Liver (tissue), 9 donors: ENCODE results near the gene HEBP2. TPM values are rescaled to one million over a fixed set of nuclear protein-coding genes. Genes with fewer than 3 reads are reported as not detected.

Experiments
- DNase-seq: peaks from one replicate; pipeline ENCODE4 v3.0.0-alpha.2; 2017; ENCODE audit warnings: low spot score
- H3K27ac ChIP-seq, 2 donors: one replicate each; pipeline ENCODE4 v1.7.0; 2013; ENCODE audit warnings: inconsistent platforms in 2 of 2, low read length in 2 of 2, control low read depth in 1 of 2, low read depth in 1 of 2, mild to moderate bottlenecking in 1 of 2
- H3K27me3 ChIP-seq, 4 donors: one replicate each; pipeline versions ENCODE4 v1.6.1 to v1.7.0; 2013; ENCODE audit warnings: low read length in 3 of 4, inconsistent platforms in 1 of 4, mild to moderate bottlenecking in 1 of 4, moderate library complexity in 1 of 4; ENCODE audit not compliant: control insufficient read depth in 4 of 4, insufficient read depth in 4 of 4
- H3K36me3 ChIP-seq, 4 donors: one replicate each; pipeline versions ENCODE4 v1.6.1 to v1.7.0; 2013; ENCODE audit warnings: low read length in 3 of 4, mild to moderate bottlenecking in 3 of 4, low read depth in 1 of 4, moderate library complexity in 1 of 4; ENCODE audit not compliant: control insufficient read depth in 4 of 4, insufficient read depth in 3 of 4
- H3K4me1 ChIP-seq, 4 donors: one replicate each; pipeline versions ENCODE4 v1.6.1 to v1.7.0; 2013; ENCODE audit warnings: low read length in 3 of 4, mild to moderate bottlenecking in 3 of 4, moderate library complexity in 1 of 4; ENCODE audit not compliant: control insufficient read depth in 4 of 4, insufficient read depth in 4 of 4
- H3K4me3 ChIP-seq, 3 donors: one replicate each; pipeline versions ENCODE4 v1.6.1 to v1.7.0; 2013; ENCODE audit warnings: low read length in 3 of 3, control low read depth in 1 of 3, low read depth in 1 of 3, mild to moderate bottlenecking in 1 of 3
- H3K9ac ChIP-seq, 2 donors: one replicate each; pipeline ENCODE4 v1.7.0; 2013; ENCODE audit warnings: low read length in 2 of 2, mild to moderate bottlenecking in 2 of 2, moderate library complexity in 2 of 2, control low read depth in 1 of 2, low read depth in 1 of 2
- H3K9me3 ChIP-seq, 4 donors: one replicate each; pipeline versions ENCODE4 v1.6.1 to v1.7.0; 2013; ENCODE audit warnings: low read length in 3 of 4; ENCODE audit not compliant: control insufficient read depth in 4 of 4
- CTCF ChIP-seq: fragments of 150-350 bp; IDR thresholded peaks from 2 replicates; pipeline ENCODE4 v1.5.1; 2017; ENCODE audit warnings: improper control_type of control experiment, low read depth, low read length; ENCODE audit not compliant: missing input control
- EGR1 ChIP-seq, 2 donors: IDR thresholded peaks; 2 replicates each; pipeline ENCODE4 v1.6.1; 2016 to 2018; ENCODE audit warnings: antibody characterized with exemption in 2 of 2, low read depth in 2 of 2
- FOXA1 ChIP-seq: IDR thresholded peaks from 2 replicates; pipeline ENCODE4 v1.6.1; 2016; ENCODE audit warnings: antibody characterized with exemption
- FOXA2 ChIP-seq: IDR thresholded peaks from 2 replicates; pipeline ENCODE4 v1.6.1; 2016; ENCODE audit warnings: antibody characterized with exemption
- GABPA ChIP-seq, 2 donors: IDR thresholded peaks in 1 of 2; conservative IDR thresholded peaks in 1 of 2; 2 replicates each; pipeline ENCODE4 v1.6.1; 2016; ENCODE audit warnings: antibody characterized with exemption in 2 of 2, mild to moderate bottlenecking in 1 of 2, moderate library complexity in 1 of 2
- HNF4A ChIP-seq, 2 donors: conservative IDR thresholded peaks; 2 replicates each; pipeline ENCODE4 v1.6.1; 2016; ENCODE audit warnings: antibody characterized with exemption in 2 of 2, mild to moderate bottlenecking in 2 of 2
- HNF4G ChIP-seq: IDR thresholded peaks from 2 replicates; pipeline ENCODE4 v1.6.1; 2016; ENCODE audit warnings: antibody characterized with exemption
- JUND ChIP-seq, 2 donors: IDR thresholded peaks; 2 replicates each; pipeline ENCODE4 v1.6.1; 2016; ENCODE audit warnings: antibody characterized with exemption in 2 of 2
- NR2F2 ChIP-seq: IDR thresholded peaks from 2 replicates; pipeline ENCODE4 v1.6.1; 2016; ENCODE audit warnings: antibody characterized with exemption
- RAD21 ChIP-seq, 2 donors: IDR thresholded peaks; 2 replicates each; pipeline ENCODE4 v1.6.1; 2016; ENCODE audit warnings: antibody characterized with exemption in 2 of 2, mild to moderate bottlenecking in 2 of 2
- RXRA ChIP-seq, 2 donors: IDR thresholded peaks; 2 replicates each; pipeline ENCODE4 v1.6.1; 2017 to 2018; ENCODE audit warnings: antibody characterized with exemption in 2 of 2, mild to moderate bottlenecking in 1 of 2
- SP1 ChIP-seq: IDR thresholded peaks from 2 replicates; pipeline ENCODE4 v1.6.1; 2018; ENCODE audit warnings: antibody characterized with exemption, mild to moderate bottlenecking
- TAF1 ChIP-seq: conservative IDR thresholded peaks from 2 replicates; pipeline ENCODE4 v1.6.1; 2016; ENCODE audit warnings: antibody characterized with exemption, mild to moderate bottlenecking
- YY1 ChIP-seq: IDR thresholded peaks from 2 replicates; pipeline ENCODE4 v1.6.1; 2016; ENCODE audit warnings: antibody characterized with exemption, mild to moderate bottlenecking
- WGBS: extraction: QIAGEN DNeasy Blood & Tissue Kit; methylation state at CpG from one replicate; pipeline ENCODE4 v1.1.7; 2013; 5-methylcytosine and 5-hydroxymethylcytosine counted together
- polyA plus RNA-seq, 2 donors: library from polyadenylated mRNA; stranded (reverse) in 1 of 2; unstranded in 1 of 2; fragments of 200-250 nt in 1 of 2; fragments of >200 nt in 1 of 2; fragmentation: Nextera tagmentation in 1 of 2; extraction: Ambion mirVana in 1 of 2; gene quantifications; one replicate each; pipeline versions ENCODE4 v1.2.1 to v1.2.3, GENCODE V29; 2013 to 2015
- total RNA-seq, 2 donors: library from RNA; depleted of rRNA; stranded (reverse); fragments of >200 nt; gene quantifications; one replicate each; pipeline ENCODE4 v1.2.3, GENCODE V29; 2014
- TF ChIP-seq, protein P1 (sequence below): IDR thresholded peaks from 2 replicates; pipeline ENCODE4 v1.6.1; 2016; ENCODE audit warnings: antibody characterized with exemption, mild to moderate bottlenecking
- TF ChIP-seq, protein P2 (sequence below): IDR thresholded peaks from 2 replicates; pipeline ENCODE4 v1.6.1; 2016; ENCODE audit warnings: antibody characterized with exemption
- TF ChIP-seq, protein P3 (sequence below): IDR thresholded peaks from 2 replicates; pipeline ENCODE4 v1.6.1; 2016; ENCODE audit warnings: antibody characterized with exemption
- TF ChIP-seq, protein P4 (sequence below): IDR thresholded peaks from 2 replicates; pipeline ENCODE4 v1.6.1; 2016; ENCODE audit warnings: antibody characterized with exemption
- donor health status: healthy.
- donor health status: healthy.
- donor health status: healthy.
- donor health status: healthy.
- donor health status: healthy.

The HEBP2 gene
- total and polyA plus RNA-seq, 4 donors: 5.6 to 58.0 (median 16.8) TPM

GRCh38 chr6:138374815-138375214, 29.2 kb upstream of the HEBP2 start:
- Histone ChIP-seq H3K4me1 (peaks cover 7 to 29% (median 19%) of the 10 kb centered on the region in 4 donors), H3K27ac (no peak overlapping the region), H3K4me3 (no peak overlapping the region), H3K27me3 (no peaks in the 10 kb centered on the region), H3K36me3 (no peaks in the 10 kb centered on the region), H3K9ac (no peak overlapping the region), H3K9me3 (no peaks in the 10 kb centered on the region)
- DNase-seq: no peak
- 95% methylated on average over 2 of the region's 2 CpGs for whole genome bisulfite sequencing
- TF ChIP-seq YY1 (no peak), NR2F2 (no peak), RAD21 (IDR thresholded peaks at IDR 0.05) (no peak), RXRA (IDR thresholded peaks at IDR 0.05) (no peak), SP1 (no peak), FOXA2 (no peak), JUND (IDR thresholded peaks at IDR 0.05) (no peak)

- Histone ChIP-seq H3K27ac (no peak overlapping the region), H3K4me1 (peaks cover 7 to 24% (median 14%) of the 10 kb centered on the region in 4 donors), H3K9ac (no peak overlapping the region), H3K27me3 (no peaks in the 10 kb centered on the region), H3K4me3 (no peak overlapping the region), H3K36me3 (no peaks in the 10 kb centered on the region), H3K9me3 (no peaks in the 10 kb centered on the region)
- no peak for TF ChIP-seq RAD21 (IDR thresholded peaks at IDR 0.05)
- TF ChIP-seq EGR1 (IDR thresholded peaks at IDR 0.05; ENCODE audit: low read depth in 2 of 2): no peak
- no peak for TF ChIP-seq HNF4G
- no peak for TF ChIP-seq FOXA2
- TF ChIP-seq SP1: no peak
- TF ChIP-seq GABPA (IDR thresholded peaks at IDR 0.05 in 1 of 2, conservative IDR thresholded peaks at IDR 0.05 in 1 of 2): no peak
- TF ChIP-seq, protein P1, sequence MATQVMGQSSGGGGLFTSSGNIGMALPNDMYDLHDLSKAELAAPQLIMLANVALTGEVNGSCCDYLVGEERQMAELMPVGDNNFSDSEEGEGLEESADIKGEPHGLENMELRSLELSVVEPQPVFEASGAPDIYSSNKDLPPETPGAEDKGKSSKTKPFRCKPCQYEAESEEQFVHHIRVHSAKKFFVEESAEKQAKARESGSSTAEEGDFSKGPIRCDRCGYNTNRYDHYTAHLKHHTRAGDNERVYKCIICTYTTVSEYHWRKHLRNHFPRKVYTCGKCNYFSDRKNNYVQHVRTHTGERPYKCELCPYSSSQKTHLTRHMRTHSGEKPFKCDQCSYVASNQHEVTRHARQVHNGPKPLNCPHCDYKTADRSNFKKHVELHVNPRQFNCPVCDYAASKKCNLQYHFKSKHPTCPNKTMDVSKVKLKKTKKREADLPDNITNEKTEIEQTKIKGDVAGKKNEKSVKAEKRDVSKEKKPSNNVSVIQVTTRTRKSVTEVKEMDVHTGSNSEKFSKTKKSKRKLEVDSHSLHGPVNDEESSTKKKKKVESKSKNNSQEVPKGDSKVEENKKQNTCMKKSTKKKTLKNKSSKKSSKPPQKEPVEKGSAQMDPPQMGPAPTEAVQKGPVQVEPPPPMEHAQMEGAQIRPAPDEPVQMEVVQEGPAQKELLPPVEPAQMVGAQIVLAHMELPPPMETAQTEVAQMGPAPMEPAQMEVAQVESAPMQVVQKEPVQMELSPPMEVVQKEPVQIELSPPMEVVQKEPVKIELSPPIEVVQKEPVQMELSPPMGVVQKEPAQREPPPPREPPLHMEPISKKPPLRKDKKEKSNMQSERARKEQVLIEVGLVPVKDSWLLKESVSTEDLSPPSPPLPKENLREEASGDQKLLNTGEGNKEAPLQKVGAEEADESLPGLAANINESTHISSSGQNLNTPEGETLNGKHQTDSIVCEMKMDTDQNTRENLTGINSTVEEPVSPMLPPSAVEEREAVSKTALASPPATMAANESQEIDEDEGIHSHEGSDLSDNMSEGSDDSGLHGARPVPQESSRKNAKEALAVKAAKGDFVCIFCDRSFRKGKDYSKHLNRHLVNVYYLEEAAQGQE: no peak
- TF ChIP-seq, protein P2, sequence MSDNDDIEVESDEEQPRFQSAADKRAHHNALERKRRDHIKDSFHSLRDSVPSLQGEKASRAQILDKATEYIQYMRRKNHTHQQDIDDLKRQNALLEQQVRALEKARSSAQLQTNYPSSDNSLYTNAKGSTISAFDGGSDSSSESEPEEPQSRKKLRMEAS: no peak
- no peak for TF ChIP-seq CTCF
- TF ChIP-seq, protein P3, sequence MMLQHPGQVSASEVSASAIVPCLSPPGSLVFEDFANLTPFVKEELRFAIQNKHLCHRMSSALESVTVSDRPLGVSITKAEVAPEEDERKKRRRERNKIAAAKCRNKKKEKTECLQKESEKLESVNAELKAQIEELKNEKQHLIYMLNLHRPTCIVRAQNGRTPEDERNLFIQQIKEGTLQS: no peak
- no peak for TF ChIP-seq YY1
- TF ChIP-seq, protein P4, sequence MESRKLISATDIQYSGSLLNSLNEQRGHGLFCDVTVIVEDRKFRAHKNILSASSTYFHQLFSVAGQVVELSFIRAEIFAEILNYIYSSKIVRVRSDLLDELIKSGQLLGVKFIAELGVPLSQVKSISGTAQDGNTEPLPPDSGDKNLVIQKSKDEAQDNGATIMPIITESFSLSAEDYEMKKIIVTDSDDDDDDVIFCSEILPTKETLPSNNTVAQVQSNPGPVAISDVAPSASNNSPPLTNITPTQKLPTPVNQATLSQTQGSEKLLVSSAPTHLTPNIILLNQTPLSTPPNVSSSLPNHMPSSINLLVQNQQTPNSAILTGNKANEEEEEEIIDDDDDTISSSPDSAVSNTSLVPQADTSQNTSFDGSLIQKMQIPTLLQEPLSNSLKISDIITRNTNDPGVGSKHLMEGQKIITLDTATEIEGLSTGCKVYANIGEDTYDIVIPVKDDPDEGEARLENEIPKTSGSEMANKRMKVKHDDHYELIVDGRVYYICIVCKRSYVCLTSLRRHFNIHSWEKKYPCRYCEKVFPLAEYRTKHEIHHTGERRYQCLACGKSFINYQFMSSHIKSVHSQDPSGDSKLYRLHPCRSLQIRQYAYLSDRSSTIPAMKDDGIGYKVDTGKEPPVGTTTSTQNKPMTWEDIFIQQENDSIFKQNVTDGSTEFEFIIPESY: no peak
- TF ChIP-seq JUND (IDR thresholded peaks at IDR 0.05): no peak
- no peak for TF ChIP-seq NR2F2
- TF ChIP-seq HNF4A (conservative IDR thresholded peaks at IDR 0.05): no peak
- no peak for TF ChIP-seq FOXA1
- no peak for TF ChIP-seq TAF1
- TF ChIP-seq RXRA (IDR thresholded peaks at IDR 0.05): no peak
- no peak for DNase-seq
Measured at GRCh38 chr6:138377042-138377441, 27.0 kb upstream of the HEBP2 start.
